ENCODE data around the gene PRR16.

- TF ChIP-seq CTCF (IDR thresholded peaks at IDR 0.05; ENCODE audit: low read depth, low read length): no peak
- TF ChIP-seq POLR2A (IDR thresholded peaks at IDR 0.05; ENCODE audit: extremely low read depth, insufficient read length): no peak
- no peak for TF ChIP-seq MYC (IDR thresholded peaks at IDR 0.05; ENCODE audit: low read depth, low read length)
- TF ChIP-seq MAX (IDR thresholded peaks at IDR 0.05; ENCODE audit: low read depth, low read length): no peak
Measured at GRCh38 chr5:120432861-120433260, 31.2 kb upstream of the PRR16 start.
